HEK293 (cell line): Measurements from ENCODE around the gene MSI2.

Source experiments
- CTCF ChIP-seq: fragments of 450-650 bp; formaldehyde crosslinking; IDR thresholded peaks from 2 replicates; pipeline ENCODE4 v1.5.1; 2016; ENCODE audit warnings: missing biosample characterization, missing genetic modification characterization
- ELK4 ChIP-seq: IDR thresholded peaks from 2 replicates; pipeline ENCODE4 v1.6.1; 2011; ENCODE audit warnings: mild to moderate bottlenecking, low read depth, low read length, borderline replicate concordance
- HOXC10 ChIP-seq: sonication (generic); formaldehyde crosslinking; IDR thresholded peaks from 2 replicates; pipeline ENCODE4 v1.8.1; 2023; ENCODE audit warnings: mild to moderate bottlenecking, missing genetic modification reagents
- KLF9 ChIP-seq: fragments of 450-650 bp; formaldehyde crosslinking; IDR thresholded peaks from 2 replicates; pipeline ENCODE4 v1.5.1; 2016; ENCODE audit warnings: missing biosample characterization, missing genetic modification characterization, low read depth
- PRDM4 ChIP-seq: fragments of 450-650 bp; formaldehyde crosslinking; IDR thresholded peaks from 2 replicates; pipeline ENCODE4 v1.5.1; 2017; ENCODE audit warnings: missing biosample characterization, missing genetic modification characterization
- SP7 ChIP-seq: fragments of 450-650 bp; formaldehyde crosslinking; IDR thresholded peaks from 2 replicates; pipeline ENCODE4 v1.5.1; 2016; ENCODE audit warnings: missing biosample characterization, missing genetic modification characterization
- ZFP3 ChIP-seq: fragments of 450-650 bp; formaldehyde crosslinking; IDR thresholded peaks from 2 replicates; pipeline ENCODE4 v1.5.1; 2016; ENCODE audit warnings: low read depth, missing biosample characterization, missing genetic modification characterization
- ZNF132 ChIP-seq: fragments of 450-650 bp; formaldehyde crosslinking; IDR thresholded peaks from 2 replicates; pipeline ENCODE4 v1.5.1; 2017; ENCODE audit warnings: missing biosample characterization, missing genetic modification characterization, borderline replicate concordance
- ZNF621 ChIP-seq: fragments of 450-650 bp; formaldehyde crosslinking; IDR thresholded peaks from 2 replicates; pipeline ENCODE4 v1.5.1; 2017; ENCODE audit warnings: missing biosample characterization, missing genetic modification characterization
- ZNF776 ChIP-seq: fragments of 450-650 bp; formaldehyde crosslinking; IDR thresholded peaks from 2 replicates; pipeline ENCODE4 v1.5.0; 2017; ENCODE audit warnings: missing biosample characterization, missing genetic modification characterization, borderline replicate concordance

GRCh38 chr17:57295526-57296023 lies 39.3 kb downstream of the MSI2 start:
- TF ChIP-seq CTCF (tag by site-specific recombination), result no peak
- no peak for TF ChIP-seq HOXC10
- TF ChIP-seq SP7 (tag by site-specific recombination), result peak; percentile 62; the same call in 1 of the 2 replicates
- TF ChIP-seq KLF9 (tag by site-specific recombination), result peak; percentile 65
- TF ChIP-seq ELK4, result no peak
- TF ChIP-seq ZNF776, result no peak
- no peak for TF ChIP-seq ZNF132
- no peak for TF ChIP-seq ZFP3 (tag by site-specific recombination)
- TF ChIP-seq PRDM4, result no peak
- no peak for TF ChIP-seq ZNF621 (tag by site-specific recombination)
